Measurements from ENCODE around the gene CSTA. TPM values are rescaled to one million over a fixed set of nuclear protein-coding genes. Genes with fewer than 3 reads are reported as not detected.

CSTA gene
- total RNA-seq, 4 donors from 2014 or later: 1.1 to 4.8 (median 2.7) TPM; not detected in 1

GRCh38 chr3:122318620-122319019, 6.4 kb upstream of the CSTA start:
- Histone ChIP-seq H3K9me3 (peaks cover 0 to 16% (median 0%) of the 10 kb centered on the region in 4 donors), H3K27ac (no peak overlapping the region), H3K27me3 (no peaks in the 10 kb centered on the region), H3K4me1 (no peaks in the 10 kb centered on the region), H3K4me3 (no peak overlapping the region), H3K36me3 (no peaks in the 10 kb centered on the region)
- 78 to 98% methylated on average over 2 of the region's 2 CpGs for WGBS, 2 donors
- DNase-seq (ENCODE audit: low spot score in 2 of 2): no peak
- TF ChIP-seq CTCF (IDR thresholded peaks at IDR 0.05): no peak
- TF ChIP-seq EP300 (IDR thresholded peaks at IDR 0.05): no peak
- TF ChIP-seq POLR2A (IDR thresholded peaks at IDR 0.05): no peak

GRCh38 chr3:122322095-122323075, 2.7 kb upstream of the CSTA start:
- Histone ChIP-seq H3K4me1 (no peaks in the 10 kb centered on the region), H3K4me3 (no peak overlapping the region), H3K27ac (no peak overlapping the region), H3K36me3 (no peaks in the 10 kb centered on the region), H3K27me3 (no peaks in the 10 kb centered on the region), H3K9me3 (peaks cover 0 to 16% (median 0%) of the 10 kb centered on the region in 4 donors)
- DNase-seq (ENCODE audit: low spot score in 2 of 2): no peak
- 60 to 81% methylated on average over 5 of the region's 5 CpGs for WGBS, 2 donors
- TF ChIP-seq CTCF (IDR thresholded peaks at IDR 0.05): no peak
- TF ChIP-seq POLR2A (IDR thresholded peaks at IDR 0.05): no peak
- no peak for TF ChIP-seq EP300 (IDR thresholded peaks at IDR 0.05)

GRCh38 chr3:122325769-122326168, 721 bp downstream of the CSTA start:
- no peak for DNase-seq (ENCODE audit: low spot score in 2 of 2)
- 87 to 90% methylated on average over 3 of the region's 3 CpGs for WGBS, 2 donors
- no peak overlapping the region for H3K4me3 ChIP-seq
- no peak overlapping the region for H3K27ac ChIP-seq
- no peaks in the 10 kb centered on the region for H3K27me3 ChIP-seq
- no peaks in the 10 kb centered on the region for H3K4me1 ChIP-seq
- TF ChIP-seq EP300 (IDR thresholded peaks at IDR 0.05) (no peak), POLR2A (IDR thresholded peaks at IDR 0.05) (no peak), CTCF (IDR thresholded peaks at IDR 0.05) (no peak)
- peaks cover 0 to 3% (median 0%) of the 10 kb centered on the region in 4 donors for H3K9me3 ChIP-seq
- H3K36me3 ChIP-seq: no peaks in the 10 kb centered on the region

GRCh38 chr3:122331886-122332285, 6.8 kb downstream of the CSTA start:
- no peaks in the 10 kb centered on the region for H3K9me3 ChIP-seq
- no peaks in the 10 kb centered on the region for H3K36me3 ChIP-seq
- H3K27me3 ChIP-seq: no peaks in the 10 kb centered on the region
- 60 to 72% methylated on average over 4 of the region's 4 CpGs for WGBS, 2 donors
- H3K4me1 ChIP-seq: no peaks in the 10 kb centered on the region
- TF ChIP-seq CTCF (IDR thresholded peaks at IDR 0.05) (no peak), POLR2A (IDR thresholded peaks at IDR 0.05) (no peak), EP300 (IDR thresholded peaks at IDR 0.05) (no peak)
- H3K4me3 ChIP-seq: no peak overlapping the region
- no peak for DNase-seq (ENCODE audit: low spot score in 2 of 2)
- H3K27ac ChIP-seq: no peak overlapping the region

- Histone ChIP-seq H3K4me3 (no peak overlapping the region), H3K27ac (no peak overlapping the region), H3K36me3 (no peaks in the 10 kb centered on the region), H3K27me3 (no peaks in the 10 kb centered on the region), H3K9me3 (no peaks in the 10 kb centered on the region), H3K4me1 (no peaks in the 10 kb centered on the region)
- no peak for DNase-seq (ENCODE audit: low spot score in 2 of 2)
- TF ChIP-seq CTCF (IDR thresholded peaks at IDR 0.05) (no peak), EP300 (IDR thresholded peaks at IDR 0.05) (no peak), POLR2A (IDR thresholded peaks at IDR 0.05) (no peak)
- 90 to 93% methylated on average over 8 of the region's 8 CpGs for WGBS, 2 donors
Measured at GRCh38 chr3:122332551-122332950, 7.5 kb downstream of the CSTA start.
